ENCODE data around the gene PTPRH.
A peak's percentile ranks its signal among the peaks of the same experiment; 100 is the strongest.

Gene PTPRH

DNA sequence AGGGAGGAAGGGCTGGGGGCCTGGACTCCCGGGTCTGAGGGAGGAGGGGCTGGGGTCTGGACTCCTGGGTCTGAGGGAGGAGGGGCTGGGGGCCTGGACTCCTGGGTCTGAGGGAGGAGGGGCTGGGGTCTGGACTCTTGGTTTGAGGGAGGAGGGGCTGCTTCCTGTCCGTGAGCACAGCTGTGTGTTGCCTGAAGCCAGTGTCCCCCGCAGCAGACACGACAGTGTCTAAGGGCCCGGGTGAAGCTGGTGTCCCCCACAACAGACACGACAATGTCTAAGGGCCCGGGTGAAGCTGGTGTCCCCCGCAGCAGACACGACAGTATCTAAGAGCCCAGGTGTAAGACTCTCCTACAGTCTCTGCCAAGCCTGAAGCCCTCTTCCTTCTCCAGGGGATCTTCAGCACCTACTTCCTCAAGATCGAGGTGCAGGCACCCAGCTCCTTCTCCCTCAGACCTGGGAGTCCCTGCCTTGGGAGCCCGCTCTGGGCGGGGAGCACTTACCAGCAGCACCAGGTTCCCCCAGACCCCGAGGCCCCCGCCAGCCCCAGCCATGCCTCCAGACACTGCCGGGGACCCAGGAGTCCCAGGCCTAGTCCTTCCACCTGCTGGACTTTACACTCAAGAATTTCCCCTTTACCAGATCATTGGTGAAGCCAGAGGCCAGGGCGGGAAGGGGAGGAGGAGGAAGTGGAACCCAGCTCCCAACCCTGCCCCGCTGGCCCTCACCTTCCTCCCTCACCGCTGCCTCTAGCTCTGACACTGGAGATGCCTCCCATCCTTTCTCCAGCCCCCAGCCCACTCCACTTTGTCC lies at the start of gene PTPRH:
TSS of gene PTPRH (minus strand) at position 622 of the 813 bp plus-strand sequence. CDS start at position 554, 68 bp downstream.
- DNase-seq: no peak

- DNase-seq: no peak
Observed at GRCh38 chr19:55258476-55258827, 49.2 kb upstream of the PTPRH start.

- peak; percentile 19 for DNase-seq
Observed at GRCh38 chr19:55257461-55258420, 48.4 kb upstream of the PTPRH start.

DNA sequence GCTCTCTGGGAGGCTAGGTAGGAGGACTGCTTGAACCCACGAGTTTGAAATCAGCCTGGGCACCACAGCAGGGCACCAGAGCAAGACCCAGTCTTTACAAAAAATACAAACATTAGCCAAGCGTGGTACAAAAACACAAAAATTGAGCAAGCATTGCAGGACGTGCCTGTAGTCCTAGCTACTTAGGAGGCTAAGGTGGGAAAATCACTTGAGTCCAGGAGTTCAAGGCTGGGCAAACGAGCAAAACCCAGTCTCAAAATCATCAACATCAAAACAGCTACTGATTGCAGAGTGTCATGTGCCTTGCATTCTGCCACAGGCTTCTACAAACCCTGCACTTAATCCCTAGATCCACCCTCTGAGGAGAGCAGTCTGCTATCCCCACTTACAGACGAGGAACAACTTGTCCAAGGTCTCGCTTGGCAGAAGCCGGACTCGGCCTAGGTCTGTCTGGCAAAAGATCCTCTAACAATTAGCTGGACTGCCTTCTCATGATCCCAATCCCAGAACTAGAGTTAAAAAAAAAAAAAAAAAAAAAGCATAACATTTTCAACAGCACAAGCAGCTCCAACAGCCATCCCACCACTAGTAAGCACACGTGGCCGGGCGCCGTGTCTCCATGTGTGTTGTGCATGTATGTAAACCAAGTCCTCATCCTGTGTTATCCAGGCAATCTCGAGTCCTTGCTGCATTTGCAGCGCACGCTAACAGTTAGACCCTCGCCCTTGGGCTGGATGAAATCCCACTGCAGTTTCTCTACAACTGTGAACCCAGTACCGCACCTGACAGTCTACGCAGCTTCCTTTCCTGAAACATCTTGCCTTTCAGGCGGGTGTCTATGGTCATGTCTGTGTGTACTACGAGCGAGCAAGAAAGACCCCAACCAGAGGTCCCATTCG lies 47.5 kb upstream of the PTPRH start:
- no peak for DNase-seq

DNA sequence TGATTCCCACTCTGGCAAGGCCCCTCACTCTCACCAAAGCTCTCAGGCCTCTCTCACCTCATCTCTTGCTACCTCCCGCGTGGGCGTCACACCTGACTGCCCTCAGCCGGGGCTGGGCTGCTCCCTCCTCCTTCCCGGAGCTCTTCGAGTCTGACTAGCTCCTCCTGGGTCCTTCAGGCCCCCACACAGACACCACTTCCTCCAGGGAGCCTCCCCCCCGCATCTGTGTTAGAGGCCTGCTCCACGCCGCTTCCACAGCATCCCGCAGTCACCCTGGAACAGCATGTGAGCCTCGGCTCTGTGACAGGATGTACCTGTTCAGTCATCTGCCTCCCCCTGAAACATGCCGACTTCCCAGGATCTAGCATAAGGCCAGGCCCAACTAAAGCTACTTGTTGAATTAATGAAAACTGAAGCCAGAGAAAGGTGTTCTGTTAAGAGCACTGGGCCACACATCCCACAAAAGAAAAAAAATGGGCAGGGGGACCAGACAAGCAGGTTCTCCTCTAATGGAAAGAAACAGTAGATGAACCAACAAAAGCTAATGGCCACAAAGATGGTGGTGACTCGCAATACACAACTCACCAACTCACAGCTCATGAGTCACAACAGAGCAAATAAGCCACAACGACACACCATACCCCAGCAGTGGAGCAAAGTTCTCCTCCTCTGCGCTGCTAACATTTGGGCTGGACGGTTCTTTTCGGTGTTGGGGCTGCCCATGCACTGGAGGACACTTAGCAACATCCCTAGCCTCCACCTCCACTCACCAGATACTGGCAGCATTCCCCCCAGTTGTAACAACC lies 46.5 kb upstream of the PTPRH start:
- DNase-seq: peak; percentile 9

DNA sequence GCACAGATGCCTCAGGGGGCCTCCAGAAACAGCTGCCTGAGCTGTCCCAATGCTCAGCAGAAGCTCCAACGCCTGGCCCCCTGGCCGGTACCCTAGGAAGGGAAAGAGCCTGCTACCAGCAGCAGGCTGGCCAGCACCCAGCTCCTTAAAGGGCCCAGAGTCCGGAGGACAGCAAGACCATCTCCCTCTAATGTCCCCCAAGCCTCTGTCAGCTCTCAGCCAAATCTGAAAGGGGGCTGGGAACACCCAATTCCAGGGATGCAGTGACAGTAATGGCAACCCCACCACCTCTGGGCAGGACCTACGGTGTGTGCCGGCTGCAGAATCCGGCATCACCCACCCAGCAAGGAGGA lies 45.3 kb upstream of the PTPRH start:
- no peak for DNase-seq

GRCh38 chr19:55253842-55254624 lies 44.7 kb upstream of the PTPRH start:
- no peak for DNase-seq

DNA sequence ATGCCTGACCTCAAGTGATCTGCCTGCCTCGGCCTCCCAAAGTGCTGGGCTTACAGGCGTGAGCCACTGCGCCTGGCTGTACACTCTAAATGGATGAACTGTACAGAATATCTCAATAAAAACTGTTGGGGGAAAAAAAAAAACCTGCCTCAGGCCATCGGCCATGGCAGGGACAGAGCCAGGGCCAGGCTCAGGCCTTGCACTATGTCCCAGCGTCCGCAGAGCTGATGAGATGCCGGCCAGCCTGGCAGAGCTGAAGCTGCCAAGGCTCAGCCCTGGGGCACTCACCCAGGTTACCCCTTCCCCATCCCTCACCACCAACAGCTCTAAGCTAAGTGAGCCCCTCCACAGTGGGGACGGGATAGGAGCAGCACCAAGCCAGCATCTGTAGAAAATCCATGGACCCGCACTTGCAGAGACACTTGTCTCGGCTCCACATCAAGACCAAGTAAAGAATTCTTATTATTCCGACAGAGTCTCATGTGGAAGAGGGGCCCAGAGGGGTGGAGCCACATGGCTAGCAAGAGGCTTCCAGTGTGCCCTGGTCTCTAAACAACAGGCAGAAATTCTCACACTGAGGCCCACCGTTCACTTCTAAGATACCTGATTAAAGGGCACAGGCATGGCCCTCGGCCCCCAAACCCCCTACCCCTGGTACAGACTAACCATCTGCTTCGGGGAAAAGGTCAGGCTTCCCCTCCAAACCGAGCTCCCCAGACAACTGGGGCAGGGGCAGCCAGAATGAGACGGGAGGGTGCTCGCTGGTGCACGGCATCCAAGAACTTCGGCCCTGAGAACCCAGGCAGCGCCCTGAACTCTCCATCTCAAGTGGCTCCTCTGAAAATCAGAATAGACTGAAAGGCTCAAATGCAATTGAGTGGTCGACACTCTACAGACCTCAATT lies 43.7 kb upstream of the PTPRH start:
- no peak for DNase-seq

GRCh38 chr19:55251341-55252081 lies 42.2 kb upstream of the PTPRH start:
- DNase-seq: peak; percentile 39

GRCh38 chr19:55250262-55251036 lies 41.1 kb upstream of the PTPRH start:
- no peak for DNase-seq

DNA sequence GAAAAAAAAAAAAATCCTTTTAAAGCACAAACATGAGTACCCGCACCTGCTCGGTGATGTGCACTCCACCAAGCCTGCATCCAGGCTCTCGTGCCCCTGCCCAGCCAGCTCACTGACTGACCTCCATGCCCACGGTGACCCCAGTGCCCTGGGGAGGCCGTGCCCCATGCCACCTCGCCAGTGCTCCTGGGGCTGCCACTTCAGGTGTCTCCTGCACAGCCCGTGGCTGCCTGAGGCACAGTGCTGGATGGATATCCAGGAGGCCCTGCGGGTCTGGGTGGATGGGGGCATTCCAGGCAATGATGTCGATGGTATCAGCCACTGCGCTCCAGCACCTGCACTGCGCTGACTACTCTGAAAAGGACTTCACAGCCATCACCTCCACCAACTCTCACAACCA lies 40.5 kb upstream of the PTPRH start:
- no peak for DNase-seq

DNA sequence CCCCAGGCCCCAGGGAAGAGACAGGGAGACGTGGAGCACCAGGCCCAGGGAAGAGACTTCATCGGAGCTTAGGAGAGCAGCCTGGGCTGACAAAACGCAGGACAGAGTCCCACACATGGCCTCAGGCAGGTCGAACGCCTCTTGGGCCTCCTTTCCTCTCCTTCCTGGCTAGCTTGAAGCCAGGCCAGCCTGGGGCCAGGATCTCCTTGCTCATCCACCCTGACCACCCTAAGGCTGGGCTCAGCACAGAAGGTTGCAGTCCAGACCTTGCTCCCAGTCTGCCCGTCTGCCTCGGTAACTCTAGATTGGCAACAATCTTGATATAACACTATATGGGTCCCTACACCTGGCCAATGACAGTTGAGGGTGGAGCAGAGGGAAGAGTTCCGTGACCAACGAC lies 39.4 kb upstream of the PTPRH start:
- no peak for DNase-seq

- DNase-seq: no peak
Observed at GRCh38 chr19:55248166-55248675, 38.9 kb upstream of the PTPRH start.

GRCh38 chr19:55247621-55248099 lies 38.4 kb upstream of the PTPRH start:
- peak; percentile 24 for DNase-seq

DNA sequence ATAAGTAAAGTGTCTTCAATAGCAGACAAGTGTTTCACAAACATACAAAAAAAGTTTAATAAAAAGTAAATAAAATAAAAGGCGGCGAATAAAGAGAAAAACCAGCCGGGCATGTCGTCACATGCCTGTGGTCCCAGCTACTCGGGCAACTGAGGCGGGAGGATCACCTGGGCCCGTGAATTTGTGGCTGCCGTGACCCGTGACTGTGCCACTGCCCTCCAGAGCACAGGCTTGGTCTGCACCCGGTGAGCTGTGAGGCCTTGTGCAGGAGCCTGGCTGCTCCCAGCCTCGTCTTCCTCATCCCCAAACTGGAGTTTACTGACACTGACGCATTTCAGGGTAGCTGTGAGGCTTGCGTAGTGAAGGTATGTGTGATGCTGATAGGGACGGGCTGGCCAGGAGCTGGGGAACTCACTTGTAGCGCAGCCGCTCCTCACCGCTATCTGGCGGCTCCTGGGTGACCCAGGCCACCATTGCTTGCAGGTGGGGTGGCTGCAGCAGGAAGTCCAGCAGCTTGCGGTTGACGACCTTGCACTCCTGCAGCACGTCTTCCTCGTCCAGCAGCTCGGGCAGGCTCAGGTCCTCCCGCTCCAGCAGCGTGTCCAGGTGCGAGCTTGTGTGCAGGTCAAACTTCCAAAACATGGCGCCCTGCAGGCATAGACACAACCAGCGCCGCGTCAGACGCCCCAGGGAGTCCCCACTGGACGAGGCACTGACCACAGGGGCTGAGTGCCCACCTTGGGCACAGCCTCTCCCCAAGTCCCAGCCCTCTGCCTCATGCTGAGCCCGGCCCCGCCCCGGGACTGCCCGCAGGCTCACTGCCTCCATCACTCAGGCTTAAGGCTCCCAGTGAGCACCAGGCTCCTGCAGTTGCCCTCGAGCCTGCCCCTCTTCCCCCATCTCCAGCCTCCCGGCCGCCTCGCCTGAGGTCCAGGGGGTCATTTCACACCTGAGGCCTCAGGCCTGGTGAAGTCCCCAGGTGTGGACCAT lies 37.5 kb upstream of the PTPRH start:
- DNase-seq: no peak

- no peak for DNase-seq
Observed at GRCh38 chr19:55245236-55245904, 36.1 kb upstream of the PTPRH start.

All from kidney glomerular epithelial cell (primary cell).